Stimulated activated CD4-positive, alpha-beta T cell treated with anti-CD3 and anti-CD28 coated beads, Interleukin-15, amount 100 ng/mL, for 1 hour (primary cell): ENCODE measurements around the gene USP2.

Experiments used
- DNase-seq, 2 donors: peaks; one replicate each; pipeline ENCODE4 v3.0.0-alpha.2; 2020; ENCODE audit warnings: low read depth in 1 of 2, low spot score in 1 of 2

USP2 gene

GRCh38 chr11:119309953-119310681 lies 71.4 kb downstream of the USP2 start:
- no peak for DNase-seq

GRCh38 chr11:119309411-119309810 lies 72.1 kb downstream of the USP2 start:
- DNase-seq = no peak

- no peak for DNase-seq
Measured at GRCh38 chr11:119307974-119308373, 73.5 kb downstream of the USP2 start.

GRCh38 chr11:119307219-119307618 lies 74.3 kb downstream of the USP2 start:
- no peak for DNase-seq

- DNase-seq = no peak
Measured at GRCh38 chr11:119306373-119306890, 75.1 kb downstream of the USP2 start.

- DNase-seq = no peak
Measured at GRCh38 chr11:119305556-119306372, 75.7 kb downstream of the USP2 start.
